ENCODE data around the gene MICAL2. TPM values are rescaled to one million over a fixed set of nuclear protein-coding genes. Genes with fewer than 3 reads are reported as not detected.

MICAL2 gene
- total and polyA plus RNA-seq, 12 donors, result 8.4 to 80.5 (median 34.1) TPM

GRCh38 chr11:12280838-12281565, 170.6 kb downstream of the MICAL2 start:
- DNase-seq, result peak in 3 of 7 donors; percentile 12 to 52 (median 17)
- intact Hi-C loops (cut with DNase I), result loop anchor here (2.0 to 5.0 kb wide), 3 partner anchors 234 to 484 kb away; no protein-coding TSS in a partner anchor
- no peaks in the 10 kb centered on the region for H3K9me3 ChIP-seq (replicated peaks in 1 of 3)
- no peak for TF ChIP-seq POLR2A (IDR thresholded peaks at IDR 0.05)
- TF ChIP-seq CTCF (IDR thresholded peaks at IDR 0.05), result no peak
- no peak overlapping the region for H3K27ac ChIP-seq
- H3K4me3 ChIP-seq, result no peak overlapping the region
- no peaks in the 10 kb centered on the region for H3K36me3 ChIP-seq (replicated peaks in 1 of 2)
- no peaks in the 10 kb centered on the region for H3K27me3 ChIP-seq
- no peaks in the 10 kb centered on the region for H3K4me1 ChIP-seq (replicated peaks in 1 of 2)
- 79 to 94% (median 86%) methylated on average over 5 to 15 of the region's 15 CpGs for WGBS, 4 donors

- H3K4me3 ChIP-seq, result no peak overlapping the region
- no peaks in the 10 kb centered on the region for H3K4me1 ChIP-seq (replicated peaks in 1 of 2)
- 23 to 30% (median 24%) methylated on average over 8 to 12 of the region's 12 CpGs for WGBS, 4 donors
- intact Hi-C loops (cut with DNase I), result loop anchor here (2.0 to 5.0 kb wide), 3 partner anchors 235 to 485 kb away; no protein-coding TSS in a partner anchor
- no peaks in the 10 kb centered on the region for H3K27me3 ChIP-seq
- no peaks in the 10 kb centered on the region for H3K9me3 ChIP-seq (replicated peaks in 1 of 3)
- no peak overlapping the region for H3K27ac ChIP-seq
- H3K36me3 ChIP-seq (replicated peaks in 1 of 2), result no peaks in the 10 kb centered on the region
- DNase-seq, result peak; percentile 78 to 96 (median 89)
- peak; percentile 95 to 99 (median 98) for TF ChIP-seq CTCF (IDR thresholded peaks at IDR 0.05)
- no peak for TF ChIP-seq POLR2A (IDR thresholded peaks at IDR 0.05)
Observed at GRCh38 chr11:12281571-12282478, 171.4 kb downstream of the MICAL2 start.

- WGBS, 4 donors, result 65 to 80% (median 72%) methylated on average over 6 of the region's 6 CpGs
- DNase-seq, result peak in 1 of 7 donors; percentile 2
- no peaks in the 10 kb centered on the region for H3K9me3 ChIP-seq (replicated peaks in 1 of 3)
- no peaks in the 10 kb centered on the region for H3K36me3 ChIP-seq (replicated peaks in 1 of 2)
- H3K4me3 ChIP-seq, result no peak overlapping the region
- intact Hi-C loops (cut with DNase I), result loop anchor here (5.0 kb wide), 2 partner anchors 235 to 485 kb away; no protein-coding TSS in a partner anchor
- TF ChIP-seq CTCF (IDR thresholded peaks at IDR 0.05), result no peak
- no peak for TF ChIP-seq POLR2A (IDR thresholded peaks at IDR 0.05)
- H3K27me3 ChIP-seq, result no peaks in the 10 kb centered on the region
- peaks cover 0 to 5% of the 10 kb centered on the region in 2 donors for H3K4me1 ChIP-seq (replicated peaks in 1 of 2)
- no peak overlapping the region for H3K27ac ChIP-seq
Observed at GRCh38 chr11:12282676-12283075, 172.3 kb downstream of the MICAL2 start.
